Kidney epithelial cell (primary cell): ENCODE measurements around the gene HPCA. TPM values are rescaled to one million over a fixed set of nuclear protein-coding genes. Genes with fewer than 3 reads are reported as not detected.

ENCODE experiments used
- DNase-seq: peaks from one replicate; pipeline ENCODE4 v3.0.0-alpha.2; 2010; ENCODE audit warnings: low read depth
- H3K27me3 ChIP-seq: 2 replicates; pipeline ENCODE4 v1.6.0; 2011; ENCODE audit warnings: low read length; ENCODE audit not compliant: control insufficient read depth, insufficient read depth
- H3K36me3 ChIP-seq: 2 replicates; pipeline ENCODE4 v1.5.1; 2011; ENCODE audit warnings: low read length; ENCODE audit not compliant: control insufficient read depth, insufficient read depth
- H3K4me3 ChIP-seq: 2 replicates; pipeline ENCODE4 v1.5.1; 2011; ENCODE audit warnings: low read depth, mild to moderate bottlenecking, control low read depth, low read length
- total RNA-seq: library from RNA; depleted of rRNA; stranded (reverse); fragments of >200 nt; gene quantifications from 2 replicates; pipeline ENCODE4 v1.2.3, GENCODE V29; 2015
- TF ChIP-seq, protein P1 (sequence below): IDR thresholded peaks from 2 replicates; pipeline ENCODE4 v1.5.1; 2011; ENCODE audit warnings: mild to moderate bottlenecking, moderate library complexity, low read length, control low read depth, inconsistent platforms; ENCODE audit not compliant: insufficient read depth, poor library complexity, severe bottlenecking

HPCA gene
- total RNA-seq, 1 donor from 2014 or later, result not detected

DNA sequence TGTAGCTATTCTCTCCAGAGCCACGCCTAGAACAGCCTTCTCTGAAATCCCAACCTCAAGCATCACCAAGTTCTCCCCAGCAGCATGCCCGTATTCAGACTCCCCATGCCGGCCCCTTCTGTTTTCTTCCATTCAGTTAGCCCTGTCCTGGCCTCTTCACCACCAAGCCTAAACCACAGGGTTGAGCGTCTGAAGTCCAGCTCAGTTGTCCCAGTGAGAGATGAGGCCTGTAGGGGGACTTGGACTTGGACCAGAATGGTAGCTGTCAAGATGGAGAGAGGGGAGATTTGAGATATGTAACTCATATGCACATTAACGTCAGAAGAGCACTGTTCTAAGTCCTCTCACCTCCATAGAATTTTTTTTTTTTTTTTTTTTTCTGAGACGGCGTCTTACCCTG lies 20.4 kb downstream of the HPCA start:
- Histone ChIP-seq H3K4me3 (no peak overlapping the region), H3K36me3 (no peaks in the 10 kb centered on the region), H3K27me3 (no peaks in the 10 kb centered on the region)
- TF ChIP-seq, protein P1, sequence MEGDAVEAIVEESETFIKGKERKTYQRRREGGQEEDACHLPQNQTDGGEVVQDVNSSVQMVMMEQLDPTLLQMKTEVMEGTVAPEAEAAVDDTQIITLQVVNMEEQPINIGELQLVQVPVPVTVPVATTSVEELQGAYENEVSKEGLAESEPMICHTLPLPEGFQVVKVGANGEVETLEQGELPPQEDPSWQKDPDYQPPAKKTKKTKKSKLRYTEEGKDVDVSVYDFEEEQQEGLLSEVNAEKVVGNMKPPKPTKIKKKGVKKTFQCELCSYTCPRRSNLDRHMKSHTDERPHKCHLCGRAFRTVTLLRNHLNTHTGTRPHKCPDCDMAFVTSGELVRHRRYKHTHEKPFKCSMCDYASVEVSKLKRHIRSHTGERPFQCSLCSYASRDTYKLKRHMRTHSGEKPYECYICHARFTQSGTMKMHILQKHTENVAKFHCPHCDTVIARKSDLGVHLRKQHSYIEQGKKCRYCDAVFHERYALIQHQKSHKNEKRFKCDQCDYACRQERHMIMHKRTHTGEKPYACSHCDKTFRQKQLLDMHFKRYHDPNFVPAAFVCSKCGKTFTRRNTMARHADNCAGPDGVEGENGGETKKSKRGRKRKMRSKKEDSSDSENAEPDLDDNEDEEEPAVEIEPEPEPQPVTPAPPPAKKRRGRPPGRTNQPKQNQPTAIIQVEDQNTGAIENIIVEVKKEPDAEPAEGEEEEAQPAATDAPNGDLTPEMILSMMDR, result no peak
- DNase-seq, result no peak

DNA sequence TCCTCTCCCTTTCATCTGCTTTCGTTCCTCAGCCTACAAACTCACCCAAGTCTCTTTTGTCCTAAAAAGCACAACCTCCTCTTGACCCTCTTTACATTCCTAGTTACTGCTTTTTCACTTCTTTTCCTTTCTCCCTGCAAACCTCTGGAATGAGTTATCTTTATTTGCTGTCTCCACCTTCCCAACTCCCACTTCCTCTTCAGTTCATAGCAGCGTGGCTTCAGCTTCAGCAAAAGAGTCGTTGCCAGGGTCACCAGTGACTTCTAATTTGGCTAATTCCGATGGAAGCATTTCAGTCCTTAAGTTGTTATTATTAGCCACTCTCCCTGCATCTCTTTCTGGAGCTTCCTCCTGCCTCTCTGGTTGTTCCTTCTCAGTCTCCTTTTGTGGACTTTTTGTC lies 21.1 kb downstream of the HPCA start:
- TF ChIP-seq, protein P1, result no peak
- DNase-seq, result no peak
- H3K36me3 ChIP-seq, result no peaks in the 10 kb centered on the region
- no peaks in the 10 kb centered on the region for H3K27me3 ChIP-seq
- no peak overlapping the region for H3K4me3 ChIP-seq

DNA sequence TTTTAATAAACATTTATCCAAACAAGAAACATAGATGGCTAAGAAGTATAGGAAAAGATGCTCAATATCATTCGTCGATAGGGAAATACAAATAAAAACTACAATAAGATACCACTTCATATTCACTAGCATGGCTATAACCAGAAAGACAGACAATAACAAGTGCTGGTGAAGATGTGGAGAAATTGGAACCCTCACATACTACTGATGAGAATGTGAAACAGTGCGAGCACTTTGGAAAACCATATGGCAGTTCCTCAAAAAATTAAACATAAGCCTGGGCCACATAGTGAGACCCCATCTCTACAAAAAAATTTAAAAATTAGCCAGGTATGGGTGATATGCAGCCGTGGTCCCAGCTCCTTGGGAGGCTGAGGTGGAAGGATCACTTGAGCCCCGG lies 24.0 kb downstream of the HPCA start:
- no peak for DNase-seq
- H3K36me3 ChIP-seq, result no peaks in the 10 kb centered on the region
- TF ChIP-seq, protein P1, result no peak
- no peaks in the 10 kb centered on the region for H3K27me3 ChIP-seq
- H3K4me3 ChIP-seq, result no peak overlapping the region

DNA sequence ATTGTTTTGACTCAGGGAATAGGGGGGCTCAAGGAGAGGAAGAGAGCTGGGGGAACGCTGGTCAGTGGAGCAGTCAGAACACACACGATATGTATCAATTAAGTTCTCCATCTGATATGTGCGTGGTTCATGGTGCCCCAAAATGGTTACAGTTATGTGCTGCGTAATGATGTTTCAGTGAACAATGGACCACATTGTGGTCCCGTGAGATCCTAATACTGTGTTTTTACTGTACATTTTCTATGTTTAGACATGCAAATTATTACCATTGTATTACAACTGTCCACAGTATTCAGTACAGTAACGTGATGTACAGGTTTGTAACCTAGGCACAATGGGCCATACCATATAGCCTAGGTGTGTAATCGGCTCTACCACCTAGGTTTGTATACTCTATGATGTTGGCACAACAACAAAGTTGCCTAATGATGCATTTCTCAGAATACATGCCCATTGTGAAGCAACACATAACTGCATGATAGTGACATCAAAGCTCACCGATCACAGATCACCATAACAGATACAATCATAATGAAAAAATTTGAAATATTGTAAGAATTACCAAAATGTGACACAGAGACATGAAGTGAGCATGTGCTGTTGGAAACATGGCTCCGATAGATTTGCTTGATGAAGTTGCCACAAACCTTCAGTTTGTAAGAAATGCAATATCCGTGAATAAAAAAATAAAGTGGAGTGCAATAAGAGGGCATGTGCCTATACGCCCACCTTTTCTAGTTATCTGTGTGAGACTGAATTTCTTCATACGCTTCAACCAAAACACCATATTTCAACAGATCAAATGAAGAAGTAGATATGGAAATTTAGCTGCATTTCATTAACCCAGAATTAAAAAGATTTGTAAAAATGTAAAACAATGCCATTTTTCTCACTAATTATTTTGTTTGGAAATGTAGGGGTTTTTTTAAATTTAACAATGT lies 29.7 kb downstream of the HPCA start:
- Histone ChIP-seq H3K27me3 (no peaks in the 10 kb centered on the region), H3K4me3 (no peak overlapping the region), H3K36me3 (no peaks in the 10 kb centered on the region)
- DNase-seq, result no peak
- TF ChIP-seq, protein P1, result no peak

DNA sequence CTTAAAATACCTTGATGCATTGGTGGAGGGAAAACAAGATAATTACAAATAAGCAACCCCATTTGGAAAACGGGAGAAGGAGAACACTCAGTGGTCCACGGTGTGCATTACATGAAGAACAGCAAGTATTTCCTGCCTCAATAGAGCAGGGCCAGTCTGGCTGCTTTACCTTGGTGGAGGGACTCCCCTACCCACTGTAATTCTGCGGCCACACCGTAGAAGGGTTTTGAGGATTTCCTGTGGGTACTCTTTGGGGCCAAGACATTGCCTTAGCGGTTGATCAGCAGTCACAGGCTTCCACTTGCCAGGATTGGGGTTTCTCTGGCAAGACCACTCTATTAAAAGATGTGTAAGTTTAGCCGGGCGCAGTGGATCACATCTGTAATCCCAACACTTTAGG lies 31.2 kb downstream of the HPCA start:
- Histone ChIP-seq H3K36me3 (no peaks in the 10 kb centered on the region), H3K4me3 (no peak overlapping the region), H3K27me3 (no peaks in the 10 kb centered on the region)
- no peak for DNase-seq
- TF ChIP-seq, protein P1, result no peak

DNA sequence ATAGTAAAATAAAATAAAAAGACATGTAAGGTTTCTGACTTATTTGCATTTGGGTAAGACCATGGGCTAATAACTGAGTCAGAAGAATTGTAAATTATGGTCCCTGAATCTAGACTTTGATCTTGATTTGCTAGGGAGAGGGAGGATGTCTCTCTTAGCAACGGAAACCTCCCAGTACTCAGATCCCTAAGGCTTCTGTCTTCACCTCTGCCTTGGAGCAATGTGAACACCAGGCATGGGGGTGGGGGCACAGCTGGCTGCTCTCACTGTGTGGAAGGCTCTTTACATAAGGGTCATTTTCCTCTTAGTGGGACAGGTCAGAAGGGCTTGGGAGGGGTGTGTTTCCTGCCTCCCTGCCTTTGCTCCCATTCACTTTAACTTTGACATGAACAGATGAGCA lies 31.9 kb downstream of the HPCA start:
- DNase-seq, result no peak
- H3K4me3 ChIP-seq, result no peak overlapping the region
- H3K27me3 ChIP-seq, result no peaks in the 10 kb centered on the region
- H3K36me3 ChIP-seq, result no peaks in the 10 kb centered on the region
- TF ChIP-seq, protein P1, result no peak
